ENCODE results near the gene MRPL27.

MRPL27 gene

DNA sequence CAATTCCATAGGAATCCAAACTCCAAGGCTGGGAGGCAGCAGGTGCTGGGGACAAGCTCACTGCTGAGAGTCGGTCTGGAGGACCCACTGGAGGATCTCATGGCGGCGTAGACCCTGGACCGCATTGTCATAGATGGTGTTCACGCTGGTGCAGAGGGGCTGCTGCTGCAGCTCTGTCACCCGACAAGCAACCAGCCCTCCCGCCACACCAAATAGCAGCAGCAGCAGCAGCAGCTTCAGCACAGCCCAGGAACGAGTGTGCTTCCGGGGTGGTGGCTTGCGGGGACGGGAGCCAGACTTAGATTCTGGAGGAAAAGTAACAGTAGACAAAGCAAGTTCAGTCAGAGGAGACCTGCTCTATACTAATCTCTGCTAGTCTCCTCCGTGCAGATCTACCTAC is 9.9 kb upstream of the MRPL27 start:
- no peak for DNase-seq

- no peak for DNase-seq
These were observed 8.9 kb upstream of the MRPL27 start for GRCh38 chr17:50381920-50382319.

GRCh38 chr17:50381260-50381815 is 8.4 kb upstream of the MRPL27 start:
- DNase-seq: no peak

- no peak for DNase-seq
These were observed 7.6 kb upstream of the MRPL27 start for GRCh38 chr17:50380369-50381259.

GRCh38 chr17:50379351-50380132 is 6.6 kb upstream of the MRPL27 start:
- no peak for DNase-seq

- no peak for DNase-seq
These were observed 3.0 kb upstream of the MRPL27 start for GRCh38 chr17:50375858-50376538.

DNA sequence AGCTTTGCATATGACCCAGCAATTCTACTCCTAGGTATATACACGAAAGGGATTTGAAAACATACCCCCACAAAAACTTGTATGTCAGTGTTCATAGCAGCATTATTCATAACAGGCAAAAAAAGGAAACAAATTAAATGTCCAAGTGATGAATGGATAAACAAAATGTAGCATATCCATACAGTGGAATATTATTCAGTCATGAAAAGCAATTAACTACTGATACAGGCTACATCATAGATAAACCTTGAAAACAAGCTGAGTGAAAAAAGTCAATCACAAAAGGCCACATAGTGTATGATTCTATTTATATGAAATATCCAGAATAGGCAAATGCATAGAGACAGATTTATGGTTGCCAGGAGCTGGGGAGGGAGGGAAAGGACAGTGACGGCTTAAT is 721 bp upstream of the MRPL27 start:
- DNase-seq: no peak

DNA sequence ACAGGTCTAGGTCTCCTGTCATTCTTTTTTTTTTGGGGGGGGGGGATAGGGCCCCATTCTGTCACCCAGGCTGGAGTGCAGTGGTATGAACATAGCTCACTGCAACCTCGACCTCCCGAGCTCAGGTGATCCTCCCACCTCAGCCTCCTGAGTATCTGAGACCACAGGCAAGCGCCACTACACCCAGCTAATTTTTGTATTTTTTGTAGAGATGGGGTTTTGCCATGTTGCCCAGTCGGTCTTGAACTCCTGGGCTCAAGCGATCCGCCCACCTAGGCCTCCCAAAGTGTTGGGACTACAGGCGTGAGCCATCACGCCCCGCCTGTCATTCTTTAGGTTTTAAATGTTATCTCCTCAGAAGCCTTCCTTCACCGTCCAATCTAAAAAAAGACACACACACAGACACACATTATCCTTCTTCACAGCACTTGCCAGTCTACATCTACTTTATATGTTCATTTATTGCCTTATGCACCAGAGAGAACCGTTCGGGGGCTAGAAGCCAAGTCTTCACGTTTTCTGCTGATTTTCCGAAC is 694 bp downstream of the MRPL27 start:
- DNase-seq: no peak

GRCh38 chr17:50371526-50371925 is 1.5 kb downstream of the MRPL27 start:
- DNase-seq: no peak

DNA sequence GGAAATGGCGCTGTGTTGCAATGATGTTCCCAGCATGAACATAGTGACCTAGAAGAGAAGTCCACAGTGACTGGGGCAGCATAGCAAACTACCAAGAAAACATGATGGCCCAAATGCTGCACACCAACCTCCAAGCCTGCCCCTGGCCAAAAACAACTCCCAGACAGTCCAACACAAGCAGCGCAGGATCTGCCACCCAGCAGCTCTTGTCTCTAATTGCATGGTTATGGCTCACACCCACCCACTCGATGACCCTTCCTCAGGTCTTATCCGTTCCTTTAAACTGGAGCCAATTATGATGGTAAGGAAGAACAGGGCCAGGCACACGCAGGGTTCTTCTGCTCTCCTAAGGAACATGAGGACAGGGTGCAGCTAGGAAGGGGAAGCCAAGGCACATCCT is 2.9 kb downstream of the MRPL27 start:
- DNase-seq: no peak

GRCh38 chr17:50367401-50367800 is 5.6 kb downstream of the MRPL27 start:
- no peak for DNase-seq

DNA sequence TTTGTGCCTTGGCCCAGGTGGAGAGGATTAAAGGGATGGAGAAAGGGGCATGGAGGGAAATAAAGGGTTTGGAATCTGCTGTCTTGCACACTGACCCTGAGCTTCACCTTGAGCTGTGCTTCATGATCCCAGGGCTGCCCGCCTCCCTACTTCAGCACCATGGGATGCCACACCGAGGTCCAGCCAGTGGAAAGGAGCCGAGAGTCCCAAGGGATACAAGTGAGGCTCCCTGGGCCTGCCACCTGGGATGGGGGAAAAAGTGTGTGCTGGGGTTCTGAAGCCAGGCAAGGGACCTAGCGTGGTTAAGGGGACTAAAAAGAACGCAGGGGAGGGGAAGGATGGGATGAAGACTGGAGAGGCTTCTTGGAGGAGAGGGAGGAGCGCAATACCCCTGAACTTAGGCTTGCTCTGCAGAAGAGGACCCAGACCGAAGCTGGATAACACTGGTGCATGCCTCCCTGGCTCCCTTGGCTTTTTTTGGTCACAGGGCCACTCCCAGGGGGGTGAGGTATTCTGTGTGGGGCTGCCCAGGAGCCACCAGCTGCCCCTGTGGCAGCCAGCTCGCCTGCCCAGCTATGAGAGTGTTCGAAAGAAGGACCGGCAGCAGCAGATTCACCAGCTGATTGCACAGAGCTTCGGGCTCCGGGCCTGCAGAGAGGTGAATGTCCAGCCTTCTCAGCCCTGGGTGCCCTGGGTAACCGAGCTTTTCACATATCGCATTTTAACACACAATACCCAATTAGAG is 7.2 kb downstream of the MRPL27 start:
- DNase-seq: no peak

- DNase-seq: no peak
These were observed 7.8 kb downstream of the MRPL27 start for GRCh38 chr17:50365165-50365564.

GRCh38 chr17:50364715-50365114 is 8.3 kb downstream of the MRPL27 start:
- DNase-seq: no peak

DNA sequence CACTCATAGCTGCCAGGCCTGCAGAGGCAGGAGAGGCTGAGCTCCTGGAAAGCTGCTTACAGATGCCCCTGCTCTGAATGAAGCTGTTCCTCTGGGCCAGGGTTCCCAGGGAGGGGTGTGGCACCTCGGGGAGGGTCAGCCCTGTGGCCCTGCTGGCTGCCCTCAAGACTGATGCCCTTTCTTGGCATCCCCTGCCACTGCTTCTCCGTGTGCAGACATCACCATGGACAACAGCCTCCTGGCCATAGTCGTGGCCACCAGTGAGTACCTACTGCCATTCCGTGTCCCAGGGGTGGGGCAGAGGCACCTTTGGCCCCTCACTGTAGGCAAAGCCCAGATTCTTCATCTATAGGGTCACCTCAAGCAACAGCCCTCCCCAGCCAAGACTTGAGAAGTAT is 8.9 kb downstream of the MRPL27 start:
- no peak for DNase-seq

DNA sequence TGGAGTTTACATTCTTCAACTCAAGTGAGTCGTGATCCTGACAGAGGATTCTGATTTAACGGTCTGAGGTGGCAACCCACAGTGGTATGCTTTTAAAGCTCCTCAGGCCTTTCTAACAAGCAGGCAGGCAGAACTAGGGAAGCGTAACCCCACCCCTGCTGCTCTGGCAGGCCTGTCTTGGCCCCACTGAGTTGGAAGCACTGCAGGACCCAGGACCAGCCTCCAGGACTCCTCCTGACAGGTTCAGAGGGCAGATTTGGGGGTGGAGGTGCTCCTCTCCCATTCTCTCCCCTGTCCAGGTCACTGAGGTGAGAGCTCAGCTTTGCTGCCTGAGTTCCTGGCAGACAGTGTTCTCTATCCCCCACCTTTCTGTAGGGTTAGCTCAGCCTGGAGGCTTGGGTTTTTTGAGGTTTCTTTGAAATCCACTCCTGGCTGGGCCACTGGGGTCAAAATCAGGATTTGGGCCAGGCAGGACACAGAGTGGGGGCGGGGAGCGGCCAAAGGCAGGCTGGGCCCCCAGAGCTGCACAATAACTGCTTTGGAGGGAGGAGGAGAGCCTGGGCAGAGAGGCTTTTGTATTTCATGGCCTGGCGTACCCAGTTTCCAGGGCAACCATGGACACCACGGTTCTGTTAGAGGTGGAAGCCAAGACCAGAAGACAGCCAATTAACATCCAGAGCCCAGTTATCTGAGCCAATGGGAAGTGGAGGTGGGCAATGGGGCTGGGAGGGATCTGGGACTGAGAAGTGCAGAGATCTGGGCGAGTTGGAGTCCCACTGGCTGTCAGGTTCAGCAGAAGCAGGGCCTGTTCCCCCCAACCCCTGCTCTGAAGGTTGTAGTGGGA is 9.5 kb downstream of the MRPL27 start:
- no peak for DNase-seq

GRCh38 chr17:50362661-50363060 is 10.3 kb downstream of the MRPL27 start:
- DNase-seq: no peak

DNA sequence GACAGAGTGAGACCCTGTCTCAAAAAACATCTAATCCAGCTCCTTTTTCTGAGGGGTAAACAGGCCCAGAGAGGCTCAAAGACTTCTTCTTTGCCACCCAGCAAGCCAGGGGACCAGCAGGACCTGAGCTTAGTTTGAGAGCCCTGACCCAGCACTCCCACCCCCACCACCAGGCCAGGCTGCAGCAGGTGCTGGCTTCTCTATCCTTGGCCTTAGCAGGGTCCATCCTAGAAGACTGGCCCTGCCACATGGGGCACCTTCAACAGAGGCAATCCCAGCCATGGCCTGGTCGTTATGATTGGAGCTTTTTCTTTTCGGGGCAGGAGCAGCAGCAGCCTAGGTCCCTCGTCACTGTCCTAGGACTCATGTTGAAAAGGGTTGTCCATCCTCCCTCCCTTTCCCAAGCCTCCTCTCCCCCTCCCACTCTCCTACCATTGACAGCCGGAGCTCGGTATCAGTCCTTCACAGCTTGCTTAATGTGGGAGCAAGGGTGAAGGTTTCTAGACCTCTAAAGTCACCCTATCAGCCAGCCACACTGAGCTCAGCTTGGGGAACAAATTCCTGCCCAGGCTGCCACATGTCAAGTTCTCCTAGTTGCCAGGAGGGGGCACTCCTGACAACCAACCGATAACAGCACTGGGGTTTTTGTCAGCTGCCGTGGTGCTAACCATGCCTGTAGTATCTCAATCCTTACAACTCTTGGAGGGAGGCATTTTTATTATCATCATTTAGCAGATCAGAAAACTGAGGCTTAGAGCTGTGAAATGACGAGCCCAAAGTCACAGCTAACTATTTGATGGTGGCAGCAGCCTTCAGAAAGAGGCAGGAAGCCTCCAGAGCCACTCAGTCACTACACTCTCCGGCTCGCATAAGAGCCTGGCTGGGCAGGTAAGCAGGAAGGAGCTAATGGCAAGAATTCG is 11.2 kb downstream of the MRPL27 start:
- no peak for DNase-seq

DNA sequence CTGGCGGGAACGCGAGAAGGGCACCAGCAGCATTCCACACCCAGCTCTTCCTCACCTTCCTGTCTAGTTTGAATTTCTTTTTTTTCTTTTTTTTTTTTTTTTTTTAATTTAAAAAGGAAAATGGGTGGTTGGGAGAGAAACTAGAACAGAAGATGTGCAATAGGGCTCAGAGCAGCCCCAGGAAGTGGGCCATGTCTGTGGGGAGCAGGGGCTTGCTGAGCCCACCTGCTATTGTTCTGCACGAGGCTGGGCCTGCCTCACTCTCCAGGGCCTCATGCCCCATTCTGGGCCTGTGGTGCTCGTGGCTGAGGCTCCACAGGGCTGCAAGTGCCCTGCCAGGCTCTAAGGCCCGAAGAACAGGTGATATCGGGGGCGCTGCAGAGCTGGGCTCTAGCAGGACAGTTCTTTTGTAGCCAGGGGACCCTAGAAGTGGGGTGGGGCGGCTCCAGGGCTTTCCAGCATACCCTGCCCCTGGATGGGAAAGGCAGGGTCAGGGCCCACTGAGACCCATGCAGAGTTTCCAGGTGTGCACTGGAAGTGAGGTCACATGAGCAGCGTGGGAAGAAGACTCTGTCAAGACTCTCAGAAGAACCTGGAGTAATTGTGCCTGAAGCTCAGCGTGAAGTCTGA is 12.4 kb downstream of the MRPL27 start:
- DNase-seq: no peak

GRCh38 chr17:50359998-50360461 is 13.0 kb downstream of the MRPL27 start:
- DNase-seq: no peak

Data from NCI-H1417 treated with DMSO at 0.1 percent for 48 hours (cell line).